GM12873 (cell line): Measurements from ENCODE around the gene RFC2.

Experiments
- TF ChIP-seq, protein P1 (sequence below): IDR thresholded peaks from 2 replicates; pipeline ENCODE4 v1.5.1; 2012; ENCODE audit warnings: low read depth, mild to moderate bottlenecking, moderate library complexity, low read length, control low read depth; ENCODE audit not compliant: insufficient read depth; ENCODE audit errors: missing control alignments

Gene RFC2

DNA sequence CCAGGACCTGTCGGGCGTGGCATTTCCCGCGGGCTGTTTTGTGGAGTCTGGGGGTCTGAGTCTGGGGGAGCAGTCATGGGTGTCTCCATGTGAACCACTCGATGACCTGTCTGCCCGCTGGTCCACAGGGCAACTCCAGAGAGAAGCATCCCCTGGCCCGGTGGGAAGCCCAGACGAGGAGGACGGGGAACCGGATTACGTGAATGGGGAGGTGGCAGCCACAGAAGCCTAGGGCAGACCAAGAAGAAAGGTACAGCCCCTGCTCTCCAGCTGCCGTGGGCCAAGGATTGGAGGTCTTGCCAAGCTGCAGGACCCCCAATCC, 29.7 kb downstream of the RFC2 start:
- TF ChIP-seq, protein P1, sequence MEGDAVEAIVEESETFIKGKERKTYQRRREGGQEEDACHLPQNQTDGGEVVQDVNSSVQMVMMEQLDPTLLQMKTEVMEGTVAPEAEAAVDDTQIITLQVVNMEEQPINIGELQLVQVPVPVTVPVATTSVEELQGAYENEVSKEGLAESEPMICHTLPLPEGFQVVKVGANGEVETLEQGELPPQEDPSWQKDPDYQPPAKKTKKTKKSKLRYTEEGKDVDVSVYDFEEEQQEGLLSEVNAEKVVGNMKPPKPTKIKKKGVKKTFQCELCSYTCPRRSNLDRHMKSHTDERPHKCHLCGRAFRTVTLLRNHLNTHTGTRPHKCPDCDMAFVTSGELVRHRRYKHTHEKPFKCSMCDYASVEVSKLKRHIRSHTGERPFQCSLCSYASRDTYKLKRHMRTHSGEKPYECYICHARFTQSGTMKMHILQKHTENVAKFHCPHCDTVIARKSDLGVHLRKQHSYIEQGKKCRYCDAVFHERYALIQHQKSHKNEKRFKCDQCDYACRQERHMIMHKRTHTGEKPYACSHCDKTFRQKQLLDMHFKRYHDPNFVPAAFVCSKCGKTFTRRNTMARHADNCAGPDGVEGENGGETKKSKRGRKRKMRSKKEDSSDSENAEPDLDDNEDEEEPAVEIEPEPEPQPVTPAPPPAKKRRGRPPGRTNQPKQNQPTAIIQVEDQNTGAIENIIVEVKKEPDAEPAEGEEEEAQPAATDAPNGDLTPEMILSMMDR = no peak

GRCh38 chr7:74223711-74224510, 30.3 kb downstream of the RFC2 start:
- TF ChIP-seq, protein P1 = no peak

- TF ChIP-seq, protein P1 = no peak
These were observed 31.1 kb downstream of the RFC2 start for GRCh38 chr7:74222851-74223710.

GRCh38 chr7:74221713-74222112, 32.5 kb downstream of the RFC2 start:
- TF ChIP-seq, protein P1 = no peak

DNA sequence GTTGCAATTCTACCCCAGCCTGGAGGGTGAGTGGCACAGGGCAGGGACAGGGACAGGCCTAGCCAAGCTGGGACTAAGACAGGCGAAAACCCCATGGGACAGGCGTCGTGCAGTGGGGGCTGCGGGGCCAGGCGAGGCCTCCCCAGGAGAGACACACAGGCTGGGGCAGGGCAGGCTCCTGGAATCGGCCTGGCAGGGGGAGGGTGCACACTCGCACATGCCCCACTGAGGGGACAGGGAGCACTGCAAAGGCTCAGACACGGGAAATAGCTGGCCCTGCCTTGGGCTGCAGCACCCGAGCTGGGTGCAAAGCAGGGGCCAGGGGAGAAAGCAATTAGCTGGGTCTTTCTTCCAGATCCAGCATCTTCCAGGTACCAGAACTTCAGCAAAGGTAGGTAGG, 34.0 kb downstream of the RFC2 start:
- TF ChIP-seq, protein P1 = no peak

DNA sequence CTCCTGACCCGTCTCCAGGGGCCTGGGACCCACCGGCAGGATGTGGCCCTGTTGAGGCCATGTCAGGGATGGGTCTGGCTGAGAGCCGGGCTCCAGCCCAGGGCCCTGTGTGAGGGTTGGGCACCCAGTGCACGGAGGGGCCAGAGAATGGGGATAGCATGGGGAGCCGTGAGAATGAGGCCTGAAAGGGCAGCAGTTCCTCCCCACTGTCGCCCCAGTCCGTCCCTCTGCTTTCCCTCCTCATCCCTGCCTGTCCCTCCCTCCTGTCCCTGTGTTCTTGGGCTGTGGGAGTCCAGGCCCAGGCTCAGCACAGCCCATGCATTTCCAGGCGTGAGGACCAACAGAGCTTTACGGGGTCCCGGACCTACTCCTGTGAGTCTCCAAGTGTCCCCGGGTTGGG, 34.8 kb downstream of the RFC2 start:
- TF ChIP-seq, protein P1 = no peak

- TF ChIP-seq, protein P1 = no peak
These were observed 35.9 kb downstream of the RFC2 start for GRCh38 chr7:74218343-74218698.
